Lower lobe of right lung (tissue), 2 donors: ENCODE data around the gene NKAIN4. TPM values are rescaled to one million over a fixed set of nuclear protein-coding genes. Genes with fewer than 3 reads are reported as not detected.

ENCODE experiments used
- ATAC-seq, 2 donors: fragments of 200-7000 bp; cut with Tn5 transposase; one replicate each; pipeline ENCODE4 v1.9.1; 2020 to 2022; ENCODE audit warnings: mild to moderate bottlenecking in 2 of 2, moderate library complexity in 2 of 2
- DNase-seq: peaks from one replicate; pipeline ENCODE4 v3.0.0-alpha.2; 2020
- H3K27ac ChIP-seq: fragments of 200-600 bp; one replicate; pipeline ENCODE4 v1.8.0; 2022
- H3K27me3 ChIP-seq: fragments of 200-600 bp; one replicate; pipeline ENCODE4 v1.8.0; 2022; ENCODE audit warnings: low read depth
- H3K36me3 ChIP-seq: fragments of 200-600 bp; one replicate; pipeline ENCODE4 v1.8.0; 2022; ENCODE audit warnings: mild to moderate bottlenecking
- H3K4me1 ChIP-seq: fragments of 200-600 bp; one replicate; pipeline ENCODE4 v1.8.0; 2022
- H3K4me3 ChIP-seq: fragments of 200-600 bp; one replicate; pipeline ENCODE4 v1.8.0; 2022; ENCODE audit warnings: mild to moderate bottlenecking
- H3K9me3 ChIP-seq: fragments of 200-600 bp; one replicate; pipeline ENCODE4 v1.8.0; 2022
- CTCF ChIP-seq: fragments of 200-600 bp; IDR thresholded peaks from one replicate; pipeline ENCODE4 v1.8.0; 2022; ENCODE audit warnings: antibody characterized with exemption, mild to moderate bottlenecking
- intact Hi-C: fragments of 100-400 bp; cut with DNase I; formaldehyde crosslinking; loops from one replicate; pipeline ENCODE4 v1.11.0; 2022
- long read RNA-seq: library from polyadenylated mRNA; unstranded; transcript quantifications from one replicate; pipeline ENCODE4 v2.0.0, GENCODE V29; 2021
- total RNA-seq: library from RNA; stranded (reverse); fragmentation: NEBNext Ultra II Directional; extraction: Animal tissue kit (Norgen Biotek cat#: 25700); gene quantifications from one replicate; pipeline ENCODE4 v1.2.1, GENCODE V29; 2021
- donor health status: DM: no; HTN: yes; CAD: no; lungs with severe emphysema.

NKAIN4 gene
- not detected for total RNA-seq
- long read RNA-seq, partial matches to known transcripts, result 0 of 1 reads
- long read RNA-seq, other reads (novel, unspliced or antisense), result 1 of 1 reads

- DNase-seq (no peak), ATAC-seq (no peak)
- Histone ChIP-seq H3K4me3 (peak within 1 kb of the TSS; percentile 35), H3K27me3 (peaks cover 67% of the 10 kb centered on the region), H3K36me3 (no peaks in the 10 kb centered on the region), H3K27ac (no peak within 1 kb of the TSS), H3K4me1 (peaks cover 10% of the 10 kb centered on the region), H3K9me3 (no peaks in the 10 kb centered on the region)
- TF ChIP-seq CTCF, result no peak
- intact Hi-C loops, result no loop called here
Measured at GRCh38 chr20:63254232-63254605, at the start of gene NKAIN4. NKAIN4 (minus strand) TSS chr20:63254463; CDS start chr20:63254450, 13 bp downstream.

- H3K27ac ChIP-seq, result no peak overlapping the region
- TF ChIP-seq CTCF, result no peak
- ATAC-seq (no peak), DNase-seq (no peak)
- peaks cover 48% of the 10 kb centered on the region for H3K27me3 ChIP-seq
- no peak overlapping the region for H3K4me3 ChIP-seq
- H3K4me1 ChIP-seq, result no peaks in the 10 kb centered on the region
- intact Hi-C loops, result no loop called here
- peaks cover 6% of the 10 kb centered on the region for H3K9me3 ChIP-seq
- H3K36me3 ChIP-seq, result no peaks in the 10 kb centered on the region
Measured at GRCh38 chr20:63303095-63303666, 48.9 kb upstream of the NKAIN4 start.

- peaks cover 6% of the 10 kb centered on the region for H3K9me3 ChIP-seq
- ATAC-seq (no peak), DNase-seq (no peak)
- H3K4me3 ChIP-seq, result no peak overlapping the region
- no peak for TF ChIP-seq CTCF
- no peak overlapping the region for H3K27ac ChIP-seq
- peaks cover 48% of the 10 kb centered on the region for H3K27me3 ChIP-seq
- no peaks in the 10 kb centered on the region for H3K4me1 ChIP-seq
- H3K36me3 ChIP-seq, result no peaks in the 10 kb centered on the region
- intact Hi-C loops, result no loop called here
Measured at GRCh38 chr20:63301671-63302070, 47.4 kb upstream of the NKAIN4 start.

GRCh38 chr20:63298731-63299312 is 44.6 kb upstream of the NKAIN4 start:
- TF ChIP-seq CTCF, result no peak
- intact Hi-C loops, result no loop called here
- Histone ChIP-seq H3K4me3 (no peak overlapping the region), H3K4me1 (no peaks in the 10 kb centered on the region), H3K36me3 (no peaks in the 10 kb centered on the region), H3K27ac (no peak overlapping the region), H3K27me3 (peaks cover 52% of the 10 kb centered on the region), H3K9me3 (peaks cover 6% of the 10 kb centered on the region)
- DNase-seq (no peak), ATAC-seq (no peak)

GRCh38 chr20:63297796-63298572 is 43.7 kb upstream of the NKAIN4 start:
- ATAC-seq, result no peak
- intact Hi-C loops, result no loop called here
- peaks cover 52% of the 10 kb centered on the region for H3K27me3 ChIP-seq
- H3K9me3 ChIP-seq, result peaks cover 6% of the 10 kb centered on the region
- H3K27ac ChIP-seq, result no peak overlapping the region
- no peak overlapping the region for H3K4me3 ChIP-seq
- DNase-seq, result no peak
- no peaks in the 10 kb centered on the region for H3K4me1 ChIP-seq
- TF ChIP-seq CTCF, result no peak
- no peaks in the 10 kb centered on the region for H3K36me3 ChIP-seq
